GM19035 (cell line): Measurements from ENCODE around the gene AGTPBP1.
A peak's percentile ranks its signal among the peaks of the same experiment; 100 is the strongest.
"Not testable (repeated sequence)": the region's sequence is repeated elsewhere in the genome, so short reads cannot be mapped to it uniquely, and the experiment has no call there.

Experiments used
- ATAC-seq: cut with Tn5 transposase; IDR thresholded peaks from one replicate; pipeline ENCODE4 v1.9.1; 2021; ENCODE audit not compliant: unreplicated experiment

The AGTPBP1 gene

DNA sequence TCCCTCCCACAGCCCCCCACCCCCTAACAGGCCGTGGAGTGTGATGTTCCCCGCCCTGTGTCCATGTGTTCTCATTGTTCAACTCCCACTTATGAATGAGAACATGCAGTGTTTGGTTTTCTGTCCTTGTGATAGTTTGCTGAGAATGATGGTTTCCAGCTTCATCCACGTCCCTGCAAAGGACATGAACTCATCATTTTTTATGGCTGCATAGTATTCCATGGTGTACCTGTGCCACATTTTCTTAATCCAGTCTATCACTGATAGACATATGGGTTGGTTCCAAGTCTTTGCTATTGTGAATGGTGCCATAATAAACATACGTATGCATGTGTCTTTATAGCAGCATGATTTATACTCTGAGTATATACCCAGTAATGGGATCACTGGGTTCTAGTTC, 23.9 kb downstream of the AGTPBP1 start:
- ATAC-seq = not testable (repeated sequence)

DNA sequence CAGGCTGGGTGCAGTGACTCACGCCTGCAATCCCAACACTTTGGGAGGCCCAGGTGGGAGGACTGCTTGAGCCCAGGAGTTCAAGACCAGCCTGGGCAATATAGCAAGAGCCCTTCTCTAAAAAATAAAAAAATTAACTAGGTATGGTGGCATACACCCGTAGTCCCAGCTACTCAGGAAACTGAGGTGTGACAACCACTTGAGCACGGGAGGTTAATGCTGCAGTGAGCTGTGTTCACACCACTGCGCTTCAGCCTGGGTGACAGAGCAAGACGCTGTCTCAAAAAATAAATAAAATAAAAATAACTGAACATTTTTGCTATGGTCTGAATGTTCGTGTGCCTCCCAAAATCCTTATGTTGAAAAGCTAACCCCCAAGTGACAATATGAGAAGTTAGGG, 24.5 kb downstream of the AGTPBP1 start:
- no peak for ATAC-seq

DNA sequence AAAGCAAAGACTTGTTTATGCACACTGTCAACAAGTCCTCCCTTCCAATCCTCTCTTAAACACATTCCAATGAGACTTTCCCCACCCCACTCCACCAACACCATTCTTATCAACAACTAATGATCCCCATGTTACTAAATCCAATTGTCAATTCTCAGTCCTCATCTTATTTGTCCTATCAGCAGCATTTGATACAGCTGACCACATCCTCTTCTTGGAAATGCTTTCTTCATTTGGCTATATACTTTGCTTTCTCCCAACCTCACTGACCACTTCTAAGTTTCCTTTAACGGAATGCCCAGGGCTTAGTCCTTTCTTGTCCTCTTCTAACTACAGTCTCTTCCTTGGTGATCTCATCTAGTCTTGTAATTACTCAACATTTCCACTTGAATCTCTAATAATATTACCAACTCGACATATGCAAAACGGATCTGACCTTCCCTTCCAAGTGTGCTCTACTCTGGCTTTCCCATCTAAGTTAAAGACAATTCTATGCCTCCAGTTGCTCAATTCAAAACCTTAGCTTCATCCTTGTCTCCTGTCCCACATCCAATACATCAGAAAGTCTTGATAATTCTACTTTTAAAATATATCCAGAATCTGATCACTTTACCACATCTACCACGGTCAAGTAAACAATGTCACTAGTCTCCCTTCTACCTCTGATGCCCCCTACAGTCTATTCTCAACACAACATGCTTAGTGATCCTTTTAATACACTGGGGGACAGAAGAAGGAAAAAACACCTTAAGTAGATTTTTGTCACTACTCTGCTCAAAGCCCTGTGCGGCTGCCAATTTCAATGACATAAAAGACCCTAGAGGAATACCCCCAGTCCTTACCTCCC, 25.5 kb downstream of the AGTPBP1 start:
- peak; percentile 67 for ATAC-seq

DNA sequence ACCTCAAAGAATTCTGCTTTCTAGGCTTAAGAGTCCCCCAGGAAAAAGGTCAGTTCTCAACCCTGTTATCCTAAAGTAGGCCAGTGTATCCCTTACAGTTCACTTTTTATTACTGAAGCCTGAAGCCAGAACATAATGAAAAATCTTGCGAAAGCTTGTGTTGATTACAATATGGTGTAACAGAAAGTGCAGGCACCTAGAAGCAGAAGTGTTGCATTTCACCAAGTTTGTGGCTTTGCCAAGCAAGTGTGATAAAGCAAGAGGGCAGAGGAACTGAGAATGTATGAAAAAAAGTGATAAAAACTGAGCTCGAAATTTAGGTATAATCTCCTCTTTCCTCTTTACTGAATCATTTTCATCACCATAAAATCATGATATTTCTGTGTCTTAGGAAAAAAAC, 26.2 kb downstream of the AGTPBP1 start:
- ATAC-seq = peak; percentile 70

DNA sequence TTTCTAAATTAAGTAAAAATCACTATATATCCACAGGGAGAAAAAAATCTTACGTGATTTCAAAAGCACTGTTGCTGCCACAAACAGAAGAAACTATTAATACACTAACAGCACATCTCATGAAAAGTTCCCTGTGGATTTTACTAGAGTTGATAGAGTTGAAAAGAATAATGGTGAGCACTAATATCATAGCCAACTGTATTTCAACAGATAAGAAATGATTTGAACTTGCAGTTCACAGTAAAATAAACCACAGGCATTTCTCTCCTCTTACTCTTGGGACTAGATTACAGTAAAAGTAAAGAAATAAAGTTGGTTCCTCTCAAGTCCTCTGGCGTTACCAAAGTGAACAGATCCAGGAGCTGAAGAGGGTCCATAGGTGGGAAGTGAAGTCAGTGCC, 27.9 kb downstream of the AGTPBP1 start:
- ATAC-seq = no peak

DNA sequence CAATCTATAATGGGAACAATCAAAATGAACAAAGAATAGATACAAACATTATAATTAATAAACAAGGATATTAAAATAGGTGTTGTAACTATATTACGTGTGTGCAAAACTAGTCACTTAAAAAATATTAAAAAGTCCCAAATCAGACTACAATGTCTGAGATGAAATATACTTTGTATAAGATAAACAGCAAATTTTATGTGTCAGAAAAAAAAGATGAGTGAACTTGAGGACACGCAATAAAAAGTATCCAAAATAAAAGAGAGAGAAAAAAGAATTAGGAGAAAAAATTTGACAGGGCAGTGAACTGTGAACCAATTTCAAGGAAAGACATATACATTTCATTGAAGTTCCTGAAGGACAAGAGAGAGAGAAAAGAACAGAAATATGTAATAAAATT, 37.0 kb downstream of the AGTPBP1 start:
- ATAC-seq = no peak

DNA sequence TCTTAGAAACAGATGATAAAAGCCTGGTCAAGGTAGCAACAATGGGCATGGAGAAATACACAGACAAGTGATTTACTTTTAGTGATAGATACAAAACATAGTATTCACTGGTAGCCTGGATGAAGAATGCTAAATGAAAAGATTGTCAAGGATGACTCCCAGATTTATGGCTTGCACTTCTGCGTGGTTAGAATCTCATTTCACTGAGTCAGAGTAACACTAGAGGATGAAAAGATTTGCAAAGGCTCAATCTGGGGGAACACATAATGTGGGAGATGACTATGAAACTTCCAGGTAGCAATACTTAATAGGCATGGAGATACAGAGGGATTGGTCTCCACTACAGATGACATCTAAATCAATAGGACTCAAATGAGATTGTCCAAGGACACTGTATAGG, 38.4 kb downstream of the AGTPBP1 start:
- no peak for ATAC-seq

DNA sequence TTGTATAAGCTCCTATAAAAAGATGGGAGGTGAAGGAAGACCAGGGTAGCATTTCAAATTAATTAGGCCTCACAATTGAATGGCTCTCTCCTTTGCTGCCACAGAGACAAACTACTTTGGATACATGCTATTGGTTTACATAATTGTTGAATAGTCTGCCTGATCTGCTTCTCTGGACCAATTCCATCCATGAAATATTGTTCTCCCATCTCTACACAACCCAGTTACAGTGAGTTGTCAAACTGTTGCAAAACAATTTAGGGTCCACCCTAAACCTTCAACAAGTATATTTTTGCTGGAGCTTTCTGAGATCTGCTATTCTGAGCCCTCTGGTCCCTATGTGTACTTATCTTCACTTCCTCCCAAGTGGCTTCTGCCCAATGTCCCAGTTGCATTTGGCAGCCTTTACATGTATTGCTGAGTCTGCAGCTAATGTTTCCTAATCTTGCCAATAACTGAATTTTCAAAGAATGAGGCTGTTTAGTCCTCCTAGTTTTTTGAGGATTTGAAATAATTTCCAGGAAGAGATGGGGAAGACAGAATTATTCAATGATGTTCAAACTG, 38.9 kb downstream of the AGTPBP1 start:
- no peak for ATAC-seq

DNA sequence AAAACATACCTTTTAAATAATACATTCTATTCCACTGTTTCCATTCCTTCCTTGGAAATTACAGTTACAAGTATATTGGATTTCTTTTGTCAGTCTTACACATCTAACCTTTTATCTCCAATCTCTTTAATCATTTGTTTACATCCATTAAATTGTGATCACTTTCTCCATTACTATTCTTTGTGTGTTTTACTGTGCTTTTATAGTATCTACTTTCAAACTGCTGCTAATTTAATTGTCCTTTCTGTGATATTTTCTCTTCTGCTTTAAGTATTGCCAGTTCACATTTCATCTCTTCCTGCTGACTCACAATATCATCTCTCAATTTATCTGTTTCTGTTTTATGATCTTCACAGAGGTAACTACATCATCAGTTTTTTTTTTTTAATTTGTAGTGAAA, 39.6 kb downstream of the AGTPBP1 start:
- no peak for ATAC-seq

DNA sequence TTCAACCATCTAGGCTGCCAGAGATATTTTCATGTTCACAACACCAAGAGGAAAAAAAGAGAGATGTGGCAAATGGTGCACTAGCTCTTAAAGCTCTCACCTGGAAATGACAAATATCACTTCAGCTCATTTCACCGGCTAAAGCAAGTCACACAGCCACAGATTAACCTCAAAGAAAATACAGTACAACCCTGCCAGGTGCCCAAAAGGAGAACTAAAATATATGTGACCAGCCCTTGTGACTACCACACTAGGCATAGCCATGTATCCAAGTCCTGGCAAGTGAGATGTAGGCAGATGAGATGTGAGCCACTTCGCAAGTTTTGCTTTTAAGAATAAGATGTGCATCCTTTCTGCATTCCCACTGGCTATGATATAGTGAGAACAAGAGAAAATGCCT, 41.4 kb downstream of the AGTPBP1 start:
- ATAC-seq = no peak

DNA sequence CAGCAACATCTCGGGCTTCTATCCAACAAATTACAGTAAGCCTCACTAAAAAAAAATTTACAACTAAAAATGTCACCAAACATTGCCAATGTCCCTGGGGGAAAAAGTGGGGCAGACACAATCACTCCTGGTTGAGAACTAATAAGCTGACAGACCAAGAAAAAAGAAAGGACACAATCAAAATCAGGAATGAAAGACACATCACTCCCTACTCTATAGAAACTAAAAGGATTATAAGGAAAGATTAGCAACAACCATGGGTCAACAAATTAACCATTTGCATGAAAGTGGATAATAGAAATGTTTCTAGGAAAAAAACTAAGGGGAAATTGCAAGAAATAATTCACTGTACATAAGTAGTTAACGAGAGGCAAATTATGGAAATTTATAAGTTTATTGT, 53.4 kb downstream of the AGTPBP1 start:
- no peak for ATAC-seq

DNA sequence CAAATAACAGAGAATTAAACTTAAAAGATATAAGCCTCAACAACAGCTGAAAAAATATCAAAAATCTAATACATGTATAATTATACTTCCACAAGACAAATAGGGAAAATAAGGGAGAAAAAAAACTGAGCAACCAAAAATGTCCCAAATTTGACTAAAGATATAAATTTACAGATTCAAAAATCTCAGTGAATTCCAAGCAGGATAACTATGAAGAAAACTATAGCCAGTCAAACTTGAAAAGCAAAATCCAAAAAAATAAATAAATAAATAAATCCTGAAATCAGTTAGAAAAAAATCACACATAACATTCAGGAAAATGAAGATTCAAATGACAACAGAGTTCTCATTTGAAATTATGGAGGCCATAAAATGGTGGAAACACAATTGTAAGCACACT, 56.7 kb downstream of the AGTPBP1 start:
- ATAC-seq = no peak

DNA sequence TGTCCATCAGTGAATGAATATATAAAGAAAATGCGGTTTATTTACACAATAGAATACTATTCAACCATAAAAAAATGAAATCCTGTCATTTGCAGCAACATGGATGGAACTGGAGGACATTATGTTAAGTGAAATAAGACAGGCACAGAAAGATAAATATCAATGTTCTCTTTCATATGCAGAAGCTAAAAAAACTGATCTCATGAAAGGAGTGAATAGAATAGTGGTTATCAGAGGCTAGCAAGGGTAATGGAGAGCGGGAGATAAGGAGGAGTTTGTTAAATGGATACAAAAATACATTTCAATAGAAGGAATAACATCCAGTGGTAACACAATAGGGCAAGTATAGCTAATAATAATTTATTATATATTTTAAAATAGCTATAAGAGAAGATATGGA, 65.0 kb downstream of the AGTPBP1 start:
- no peak for ATAC-seq

DNA sequence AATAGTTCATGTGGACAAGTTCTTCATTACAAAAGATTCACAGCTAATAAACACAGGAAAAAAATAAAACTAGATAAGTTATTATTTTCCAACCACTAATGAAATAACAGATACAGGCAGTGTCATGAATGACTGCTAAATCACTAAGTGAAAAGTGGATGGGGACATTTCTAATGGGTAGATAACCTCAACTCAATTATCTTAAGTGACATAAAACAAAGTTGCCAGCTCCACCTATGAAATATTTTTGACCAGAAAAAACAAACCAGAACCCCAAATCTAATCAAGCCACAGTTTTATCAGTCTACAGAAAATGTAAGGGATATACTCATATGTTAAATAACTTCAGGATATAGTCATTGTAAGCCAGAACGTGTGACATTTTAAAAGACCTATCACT, 74.4 kb downstream of the AGTPBP1 start:
- no peak for ATAC-seq

DNA sequence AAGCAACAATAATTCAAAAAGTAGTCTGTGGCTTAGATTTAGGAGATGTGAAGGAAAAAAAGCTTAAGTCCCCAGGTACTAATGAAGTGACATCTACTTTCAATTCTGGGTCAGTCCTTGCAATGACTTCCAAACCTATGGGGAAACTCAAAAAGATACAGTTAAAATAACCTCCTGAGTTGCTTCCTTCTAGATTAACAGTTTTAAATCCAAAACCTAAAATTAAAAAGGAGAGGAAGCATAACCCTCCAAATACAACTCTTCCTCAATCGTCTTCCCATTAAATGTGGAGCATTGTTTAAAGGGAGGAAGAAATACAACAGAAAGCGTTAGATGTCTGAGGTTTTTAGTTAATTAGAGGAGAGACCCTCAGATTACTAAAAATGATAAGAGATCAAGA, 75.7 kb downstream of the AGTPBP1 start:
- ATAC-seq = no peak

DNA sequence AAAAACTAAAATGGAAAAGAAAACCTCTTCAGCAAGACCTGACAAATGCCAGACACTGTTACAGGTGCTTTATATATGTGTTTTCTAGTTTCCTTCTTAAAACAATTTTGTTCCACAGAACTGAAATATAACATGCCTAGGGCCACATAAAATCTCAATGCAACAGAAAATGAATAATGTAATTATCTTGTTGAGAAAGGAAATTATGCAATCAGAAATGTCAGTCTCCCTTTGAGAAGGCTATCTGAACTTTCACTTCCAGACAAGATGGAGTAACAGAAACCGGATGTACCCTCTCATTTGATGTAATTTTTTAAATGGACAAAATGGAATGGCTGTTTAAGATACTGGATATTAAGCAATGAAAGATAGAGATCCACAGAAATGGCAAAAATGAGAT, 79.2 kb downstream of the AGTPBP1 start:
- no peak for ATAC-seq

DNA sequence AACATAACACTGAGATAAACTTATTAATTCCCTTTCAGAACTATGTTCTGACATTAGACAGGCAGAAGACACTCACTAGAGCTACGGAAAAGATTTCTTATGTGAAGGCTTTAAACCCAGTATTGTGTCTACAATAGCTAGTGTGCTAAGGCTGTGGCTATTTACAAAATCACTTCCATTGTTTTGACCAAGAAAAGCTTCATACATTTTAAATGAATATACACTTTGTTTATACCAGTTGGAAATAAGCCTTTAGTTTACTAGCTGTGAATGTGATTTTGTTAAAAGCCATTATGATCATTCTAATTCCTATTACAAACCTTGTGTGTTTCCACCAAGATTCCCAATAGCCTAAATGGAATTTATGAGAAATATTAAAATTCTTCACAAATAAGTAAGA, 83.0 kb downstream of the AGTPBP1 start:
- ATAC-seq = no peak

DNA sequence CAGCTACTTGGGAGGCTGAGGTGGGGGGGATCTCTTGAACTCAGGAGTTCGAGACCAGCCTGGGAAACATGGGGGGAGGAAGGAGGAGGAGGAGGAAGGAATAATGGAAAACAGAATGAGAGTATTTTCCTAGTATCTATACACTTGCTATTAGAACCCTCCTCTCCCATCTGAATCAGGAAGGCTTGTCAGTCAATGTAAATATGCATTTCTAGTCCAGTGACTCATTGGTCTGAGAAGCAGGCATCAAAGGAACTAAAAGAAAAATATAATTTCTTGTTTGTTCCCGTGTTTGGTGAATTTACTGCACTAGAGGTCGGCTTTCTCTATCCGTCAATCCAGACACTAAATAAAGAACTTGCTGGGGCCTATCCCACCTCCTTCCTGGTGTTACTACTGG, 88.6 kb downstream of the AGTPBP1 start:
- no peak for ATAC-seq

DNA sequence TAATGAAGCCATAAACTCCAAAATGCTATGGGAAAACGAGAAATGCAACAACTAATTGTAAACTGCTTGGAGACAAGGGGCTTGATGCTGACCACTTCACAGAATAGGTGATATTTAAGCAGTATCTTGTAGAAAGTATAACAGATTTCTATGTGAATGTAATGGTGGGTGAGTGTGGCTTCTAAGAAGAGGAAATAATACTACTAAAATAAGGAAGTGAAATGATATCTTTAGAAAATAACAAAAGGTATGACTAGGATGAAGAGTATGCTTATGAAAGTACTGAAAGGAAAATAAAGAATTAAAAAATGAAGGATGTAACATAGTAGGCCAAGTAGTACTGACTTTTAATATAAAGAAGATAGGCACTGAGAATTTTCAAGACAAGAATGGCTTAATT, 94.2 kb downstream of the AGTPBP1 start:
- ATAC-seq = no peak

DNA sequence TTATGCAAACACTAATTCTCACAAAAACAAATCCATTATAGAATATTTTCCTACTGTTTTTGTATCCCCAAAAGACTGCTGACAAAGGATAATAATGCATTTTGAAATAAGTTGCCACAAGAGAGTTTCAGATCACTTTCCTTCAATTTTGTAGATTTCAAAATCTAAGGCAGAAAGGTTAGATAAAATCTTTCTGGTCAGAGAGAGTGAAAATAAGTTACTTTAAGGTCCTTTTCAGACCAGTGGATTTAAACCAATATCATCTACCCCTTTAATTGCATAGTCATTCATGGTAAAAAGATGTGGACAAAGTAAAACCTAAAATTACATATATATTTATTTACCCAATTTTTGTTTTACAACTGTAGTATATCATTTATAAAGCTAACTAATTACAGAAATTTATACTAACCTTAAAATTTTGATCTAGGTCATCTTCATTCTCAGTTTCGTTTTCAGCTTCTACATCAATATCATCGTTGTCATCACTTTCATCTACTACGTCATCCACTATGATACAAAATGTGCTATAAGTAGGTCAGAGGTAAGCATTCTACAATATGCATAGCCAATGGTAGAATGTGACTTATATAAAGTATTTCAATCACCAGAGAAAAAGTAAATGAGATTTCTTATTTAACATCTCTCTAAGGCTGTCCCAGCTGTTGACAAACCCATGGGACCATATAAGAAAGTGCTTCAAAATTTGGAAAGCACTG, 95.7 kb downstream of the AGTPBP1 start:
- ATAC-seq = no peak

DNA sequence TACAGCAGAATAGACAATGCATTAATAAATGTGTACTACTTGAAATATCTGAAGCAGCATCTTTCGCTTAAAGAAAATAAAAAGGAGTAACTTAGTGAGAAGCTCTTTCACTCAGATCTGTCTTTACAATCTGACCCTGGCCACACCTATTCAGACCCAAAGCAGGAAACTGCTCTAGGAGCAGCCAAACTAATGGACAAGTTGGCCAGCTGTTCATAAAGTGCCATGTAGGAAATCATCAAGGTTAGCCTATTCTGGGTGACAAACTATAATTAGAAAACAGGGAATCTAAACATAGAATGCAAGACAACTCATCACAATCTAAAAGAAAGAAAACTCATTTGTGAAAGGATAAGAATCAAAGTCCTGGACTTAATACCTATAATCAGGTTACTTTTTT, 101.3 kb downstream of the AGTPBP1 start:
- ATAC-seq = no peak

DNA sequence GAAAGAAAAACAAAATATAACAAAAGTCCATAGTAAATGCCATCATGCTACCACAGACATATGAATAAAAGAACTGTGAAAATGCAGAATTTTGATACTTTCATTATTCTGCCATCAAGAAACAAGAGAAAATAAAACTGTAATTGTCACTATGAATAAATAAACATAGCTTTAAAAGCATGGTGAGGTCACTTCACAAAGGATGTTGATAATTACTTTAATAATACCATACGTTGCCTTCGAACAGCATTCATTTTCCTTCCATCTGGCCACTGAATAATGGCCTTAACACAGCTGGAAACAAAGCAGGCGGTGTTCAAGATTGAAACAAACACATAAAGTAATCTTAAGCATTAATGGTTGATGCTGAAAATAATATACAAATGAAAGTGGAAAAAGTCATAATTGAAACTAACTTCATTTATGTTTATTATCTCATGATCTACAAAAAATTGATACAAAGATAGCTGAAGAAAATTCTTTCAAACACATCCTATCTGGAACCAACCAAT, 102.0 kb downstream of the AGTPBP1 start:
- no peak for ATAC-seq
